HEK293 (cell line): ENCODE measurements around the gene ACSL3.

ENCODE experiments used
- CTCF ChIA-PET: fragments of 350-600 bp; formaldehyde crosslinking; extraction: SDS; loops from one replicate; lab custom pipeline; 2021; ENCODE audit warnings: antibody characterized with exemption; lab: Yijun Ruan, JAX
- POLR2A ChIA-PET: fragments of 300-600 bp; formaldehyde crosslinking; extraction: SDS; loops from one replicate; lab custom pipeline; 2020; ENCODE audit warnings: antibody characterized with exemption, inconsistent platforms; lab: Yijun Ruan, JAX
- H3K27ac ChIP-seq: fragments of 200-500 bp; sonication (Bioruptor generic); 2 replicates; pipeline ENCODE4 v1.5.1; 2014; ENCODE audit warnings: low read depth, low read length, control low read depth, inconsistent platforms; ENCODE audit errors: extremely low read depth
- H3K36me3 ChIP-seq, 2 experiments: fragments of 200-500 bp in 1 of 2; sonication (Bioruptor generic) in 1 of 2; 1 replicate in 1 of 2; 2 replicates in 1 of 2; pipeline ENCODE4 v1.5.1; 2014 to 2017; ENCODE audit warnings: inconsistent platforms in 2 of 2, low read length in 2 of 2; ENCODE audit not compliant: control insufficient read depth in 2 of 2, insufficient read depth in 1 of 2
- H3K4me1 ChIP-seq: fragments of 200-500 bp; sonication (Bioruptor generic); 2 replicates; pipeline ENCODE4 v1.5.1; 2014; ENCODE audit warnings: mild to moderate bottlenecking, low read length, inconsistent platforms; ENCODE audit not compliant: control insufficient read depth, insufficient read depth
- H3K4me3 ChIP-seq: 2 replicates; pipeline ENCODE4 v1.5.1; 2011; ENCODE audit warnings: low read depth, mild to moderate bottlenecking, control low read depth, low read length, moderate library complexity
- H3K9me3 ChIP-seq: fragments of 200-500 bp; sonication (Bioruptor generic); 2 replicates; pipeline ENCODE4 v1.5.1; 2014; ENCODE audit warnings: low read depth, low read length, inconsistent platforms; ENCODE audit not compliant: control insufficient read depth, insufficient read depth
- HOXD13 ChIP-seq: sonication (generic); formaldehyde crosslinking; IDR thresholded peaks from 2 replicates; pipeline ENCODE4 v1.8.0; 2022; ENCODE audit warnings: missing genetic modification reagents, borderline replicate concordance
- SCRT1 ChIP-seq: fragments of 450-650 bp; formaldehyde crosslinking; IDR thresholded peaks from 2 replicates; pipeline ENCODE4 v1.5.1; 2016; ENCODE audit warnings: missing biosample characterization, missing genetic modification characterization, borderline replicate concordance
- TCF7L2 ChIP-seq: IDR thresholded peaks from 2 replicates; pipeline ENCODE4 v1.6.1; 2011; ENCODE audit warnings: low read depth, mild to moderate bottlenecking, inconsistent platforms, low read length, moderate library complexity, borderline replicate concordance
- ZBTB44 ChIP-seq: fragments of 450-650 bp; IDR thresholded peaks from 2 replicates; pipeline ENCODE4 v1.5.1; 2018; ENCODE audit warnings: missing biosample characterization, mild to moderate bottlenecking, missing genetic modification characterization
- ZNF18 ChIP-seq: fragments of 450-650 bp; formaldehyde crosslinking; IDR thresholded peaks from 2 replicates; pipeline ENCODE4 v1.5.1; 2016; ENCODE audit warnings: missing biosample characterization, missing genetic modification characterization
- ZNF266 ChIP-seq: fragments of 450-650 bp; formaldehyde crosslinking; IDR thresholded peaks from 2 replicates; pipeline ENCODE4 v1.5.1; 2016; ENCODE audit warnings: missing biosample characterization, missing genetic modification characterization, low read depth
- ZNF280D ChIP-seq: fragments of 450-650 bp; formaldehyde crosslinking; IDR thresholded peaks from 2 replicates; pipeline ENCODE4 v1.5.1; 2016; ENCODE audit warnings: missing biosample characterization, missing genetic modification characterization
- ZNF354C ChIP-seq: fragments of 450-650 bp; formaldehyde crosslinking; IDR thresholded peaks from 2 replicates; pipeline ENCODE4 v1.5.1; 2016; ENCODE audit warnings: missing biosample characterization, missing genetic modification characterization, low read depth, borderline replicate concordance
- ZNF423 ChIP-seq: fragments of 450-650 bp; formaldehyde crosslinking; IDR thresholded peaks from 2 replicates; pipeline ENCODE4 v1.5.1; 2016; ENCODE audit warnings: missing biosample characterization, missing genetic modification characterization
- ZNF654 ChIP-seq: fragments of 450-650 bp; formaldehyde crosslinking; IDR thresholded peaks from 2 replicates; pipeline ENCODE4 v1.5.1; 2016; ENCODE audit warnings: low read depth, missing biosample characterization, missing genetic modification characterization
- ZNF664 ChIP-seq: fragments of 450-650 bp; formaldehyde crosslinking; IDR thresholded peaks from 2 replicates; pipeline ENCODE4 v1.5.1; 2016; ENCODE audit warnings: missing biosample characterization, missing genetic modification characterization
- ZNF701 ChIP-seq: fragments of 450-650 bp; formaldehyde crosslinking; IDR thresholded peaks from 2 replicates; pipeline ENCODE4 v1.5.1; 2016; ENCODE audit warnings: missing biosample characterization, missing genetic modification characterization
- ZNF791 ChIP-seq: fragments of 450-650 bp; formaldehyde crosslinking; IDR thresholded peaks from 2 replicates; pipeline ENCODE4 v1.5.1; 2016; ENCODE audit warnings: missing biosample characterization, missing genetic modification characterization

The ACSL3 gene

GRCh38 chr2:222912117-222912516 lies 51.3 kb downstream of the ACSL3 start:
- POLR2A ChIA-PET = no interaction called here
- Histone ChIP-seq H3K4me1 (0 out of 2 replicates have a peak, but pooled peaks cover 3% of the 10 kb centered on the region), H3K4me3 (no peak overlapping the region), H3K36me3 (peaks cover 3 to 21% of the 10 kb centered on the region in 2 experiments; a peak in 2 of 3 replicates), H3K27ac (no peak overlapping the region), H3K9me3 (no peaks in the 10 kb centered on the region)
- TF ChIP-seq ZBTB44 (tag by site-specific recombination) = peak; percentile 77
- TF ChIP-seq ZNF791 = no peak
- CTCF ChIA-PET = interaction anchor here (0.6 to 1.8 kb wide), 6 partner anchors 9 to 887 kb away, joined by 3 to 8 read pairs (median 4); no protein-coding TSS in a partner anchor

- H3K36me3 ChIP-seq = peaks cover 0 to 21% of the 10 kb centered on the region in 2 experiments; a peak in 1 of 3 replicates
- H3K4me1 ChIP-seq = 0 out of 2 replicates have a peak, but pooled peaks cover 3% of the 10 kb centered on the region
- no peak overlapping the region for H3K27ac ChIP-seq
- no peak for TF ChIP-seq HOXD13
- no peak for TF ChIP-seq ZNF423 (tag by site-specific recombination)
- TF ChIP-seq ZNF266 (tag by site-specific recombination) = no peak
- no peak for TF ChIP-seq ZNF664
- TF ChIP-seq TCF7L2 = no peak
- TF ChIP-seq ZNF701 (tag by site-specific recombination) = no peak
- no peak for TF ChIP-seq SCRT1 (tag by site-specific recombination)
- no peak for TF ChIP-seq ZNF354C (tag by site-specific recombination)
- TF ChIP-seq ZNF18 (tag by site-specific recombination) = no peak
- no peaks in the 10 kb centered on the region for H3K9me3 ChIP-seq
- H3K4me3 ChIP-seq = no peak overlapping the region
- POLR2A ChIA-PET = no interaction called here
- CTCF ChIA-PET = interaction anchor here (0.6 to 1.8 kb wide), 6 partner anchors 9 to 875 kb away, joined by 3 to 8 read pairs (median 4); no protein-coding TSS in a partner anchor
Measured at GRCh38 chr2:222912776-222913175, 51.9 kb downstream of the ACSL3 start.

GRCh38 chr2:222915092-222915957 lies 54.5 kb downstream of the ACSL3 start:
- H3K27ac ChIP-seq = no peak overlapping the region
- H3K36me3 ChIP-seq = peaks cover 11 to 15% of the 10 kb centered on the region in 2 experiments; a peak in 2 of 3 replicates
- no peaks in the 10 kb centered on the region for H3K9me3 ChIP-seq
- CTCF ChIA-PET = interaction anchor here (0.5 to 2.3 kb wide), 17 partner anchors 8 to 806 kb away, joined by 3 to 14 read pairs (median 4); no protein-coding TSS in a partner anchor
- H3K4me3 ChIP-seq = no peak overlapping the region
- TF ChIP-seq ZNF280D (tag by site-specific recombination) (no peak), ZNF654 (tag by site-specific recombination) (peak; percentile 15)
- peaks cover 3% of the 10 kb centered on the region; the same call in 1 of the 2 replicates for H3K4me1 ChIP-seq
- POLR2A ChIA-PET = no interaction called here
